Testis (tissue), 3 donors: ENCODE measurements around the gene NTM. TPM values are rescaled to one million over a fixed set of nuclear protein-coding genes. Genes with fewer than 3 reads are reported as not detected.

Source experiments
- DNase-seq: peaks from one replicate; pipeline ENCODE4 v3.0.0-alpha.2; 2019
- H3K27ac ChIP-seq, 2 donors: fragments of 200-600 bp; sonication (generic); one replicate each; pipeline ENCODE4 v1.5.1; 2019
- H3K27me3 ChIP-seq: fragments of 200-600 bp; sonication (generic); one replicate; pipeline ENCODE4 v1.5.1; 2019
- H3K36me3 ChIP-seq: fragments of 200-600 bp; sonication (generic); one replicate; pipeline ENCODE4 v1.5.1; 2017; ENCODE audit warnings: low read depth; ENCODE audit errors: missing control alignments
- H3K4me1 ChIP-seq: fragments of 200-600 bp; sonication (generic); one replicate; pipeline ENCODE4 v1.5.1; 2019
- H3K4me3 ChIP-seq, 2 donors: fragments of 200-600 bp; sonication (generic); one replicate each; pipeline ENCODE4 v1.5.1; 2017 to 2019
- H3K9me3 ChIP-seq: fragments of 200-600 bp; sonication (generic); one replicate; pipeline ENCODE4 v1.5.1; 2017
- CTCF ChIP-seq, 3 experiments: fragments of 450-650 bp in 2 of 3; fragments of 200-600 bp in 1 of 3; sonication (generic) in 1 of 3; IDR thresholded peaks; one replicate each; pipeline ENCODE4 v1.5.1; 2016 to 2019; ENCODE audit warnings: antibody characterized with exemption in 3 of 3, mild to moderate bottlenecking in 2 of 3, moderate library complexity in 1 of 3
- POLR2A ChIP-seq: fragments of 450-650 bp; IDR thresholded peaks from one replicate; pipeline ENCODE4 v1.6.1; 2017; ENCODE audit warnings: antibody characterized with exemption, mild to moderate bottlenecking, moderate library complexity
- WGBS, 2 donors: methylation state at CpG; one replicate each; pipeline ENCODE4 v1.1.5; 2018; 5-methylcytosine and 5-hydroxymethylcytosine counted together
- intact Hi-C: fragments of 100-400 bp; cut with DNase I; formaldehyde crosslinking; loops from one replicate; pipeline ENCODE4 v1.15.1; 2023; ENCODE audit warnings: low total_unique reads
- polyA plus RNA-seq: library from polyadenylated mRNA; stranded (reverse); fragments of 350-450 nt; fragmentation: Illumina TruSeq; extraction: RNeasy Lipid Tissue Mini Kit (QIAGEN cat#74804); gene quantifications from one replicate; pipeline ENCODE4 v1.2.3, GENCODE V29; 2014; ENCODE audit warnings: low read depth, low replicate concordance; ENCODE audit not compliant: insufficient read depth
- total RNA-seq, 2 donors: library from RNA; depleted of rRNA; stranded (reverse); fragments of >200 nt; gene quantifications; one replicate each; pipeline ENCODE4 v1.2.3, GENCODE V29; 2016

Gene NTM
- total and polyA plus RNA-seq, 3 donors from 2014 or later, result 1.7 to 4.5 (median 1.8) TPM

GRCh38 chr11:131599285-131599684, 228.9 kb downstream of the NTM start:
- TF ChIP-seq POLR2A (no peak), CTCF (IDR thresholded peaks at IDR 0.05) (no peak)
- Histone ChIP-seq H3K27me3 (no peaks in the 10 kb centered on the region), H3K9me3 (no peaks in the 10 kb centered on the region), H3K4me1 (no peaks in the 10 kb centered on the region), H3K36me3 (no peaks in the 10 kb centered on the region), H3K27ac (no peak overlapping the region), H3K4me3 (no peak overlapping the region)
- 86 to 92% methylated on average over 8 of the region's 8 CpGs for WGBS, 2 donors
- DNase-seq, result no peak
- intact Hi-C loops, result no loop called here

GRCh38 chr11:131600628-131601027, 230.2 kb downstream of the NTM start:
- WGBS, 2 donors, result 81 to 89% methylated on average over 4 of the region's 4 CpGs
- H3K36me3 ChIP-seq, result no peaks in the 10 kb centered on the region
- no peak overlapping the region for H3K4me3 ChIP-seq
- no peaks in the 10 kb centered on the region for H3K27me3 ChIP-seq
- H3K9me3 ChIP-seq, result no peaks in the 10 kb centered on the region
- DNase-seq, result no peak
- H3K27ac ChIP-seq, result no peak overlapping the region
- TF ChIP-seq CTCF (IDR thresholded peaks at IDR 0.05), result no peak
- TF ChIP-seq POLR2A, result no peak
- intact Hi-C loops, result no loop called here
- H3K4me1 ChIP-seq, result no peaks in the 10 kb centered on the region

- Histone ChIP-seq H3K4me3 (no peak overlapping the region), H3K27me3 (no peaks in the 10 kb centered on the region), H3K36me3 (no peaks in the 10 kb centered on the region), H3K27ac (no peak overlapping the region), H3K9me3 (no peaks in the 10 kb centered on the region), H3K4me1 (no peaks in the 10 kb centered on the region)
- no peak for TF ChIP-seq POLR2A
- TF ChIP-seq CTCF (IDR thresholded peaks at IDR 0.05), result no peak
- no peak for DNase-seq
- intact Hi-C loops, result no loop called here
These were observed 231.2 kb downstream of the NTM start for GRCh38 chr11:131601586-131601985.

- no peak for DNase-seq
- intact Hi-C loops, result no loop called here
- WGBS, 2 donors, result 93 to 97% methylated on average over 2 of the region's 2 CpGs
- Histone ChIP-seq H3K27me3 (no peaks in the 10 kb centered on the region), H3K36me3 (no peaks in the 10 kb centered on the region), H3K4me1 (no peaks in the 10 kb centered on the region), H3K9me3 (no peaks in the 10 kb centered on the region), H3K27ac (no peak overlapping the region), H3K4me3 (no peak overlapping the region)
- TF ChIP-seq POLR2A (no peak), CTCF (IDR thresholded peaks at IDR 0.05) (no peak)
These were observed 232.0 kb downstream of the NTM start for GRCh38 chr11:131602431-131602830.

GRCh38 chr11:131606811-131607335, 236.5 kb downstream of the NTM start:
- no peak for DNase-seq
- no peaks in the 10 kb centered on the region for H3K9me3 ChIP-seq
- no peaks in the 10 kb centered on the region for H3K4me1 ChIP-seq
- TF ChIP-seq CTCF (IDR thresholded peaks at IDR 0.05), result no peak
- TF ChIP-seq POLR2A, result no peak
- no peaks in the 10 kb centered on the region for H3K36me3 ChIP-seq
- no peak overlapping the region for H3K4me3 ChIP-seq
- 76 to 77% methylated on average over 6 of the region's 6 CpGs for WGBS, 2 donors
- intact Hi-C loops, result no loop called here
- no peaks in the 10 kb centered on the region for H3K27me3 ChIP-seq
- H3K27ac ChIP-seq, result no peak overlapping the region
